ENCODE data around the gene GABRG3.

GABRG3 gene

DNA sequence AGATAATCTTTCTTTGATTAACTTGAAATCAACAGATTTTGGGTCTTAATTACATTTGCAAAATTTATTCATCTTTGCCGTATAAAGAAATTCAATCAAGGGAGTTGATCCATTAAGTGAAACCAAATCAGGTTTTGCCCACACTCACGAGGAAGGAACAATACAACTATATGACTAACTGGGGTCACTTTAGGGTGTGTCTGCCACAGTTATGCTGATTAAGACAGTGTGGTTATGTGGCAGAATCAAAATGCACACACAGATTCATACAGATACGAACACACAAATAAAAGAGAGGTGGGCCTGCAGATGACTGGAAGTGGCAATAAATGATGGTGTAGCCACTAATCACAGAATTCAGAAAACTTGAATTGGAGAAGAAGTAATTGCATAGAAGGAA lies 543.5 kb downstream of the GABRG3 start:
- Histone ChIP-seq H3K9ac (ENCODE audit: low read length) (no peak overlapping the region), H3K27ac (ENCODE audit: low read depth, low read length) (no peak overlapping the region)
- TF ChIP-seq EZH2phosphoT487 (conservative IDR thresholded peaks at IDR 0.05; ENCODE audit: low read length), result no peak
- TF ChIP-seq, protein P1, sequence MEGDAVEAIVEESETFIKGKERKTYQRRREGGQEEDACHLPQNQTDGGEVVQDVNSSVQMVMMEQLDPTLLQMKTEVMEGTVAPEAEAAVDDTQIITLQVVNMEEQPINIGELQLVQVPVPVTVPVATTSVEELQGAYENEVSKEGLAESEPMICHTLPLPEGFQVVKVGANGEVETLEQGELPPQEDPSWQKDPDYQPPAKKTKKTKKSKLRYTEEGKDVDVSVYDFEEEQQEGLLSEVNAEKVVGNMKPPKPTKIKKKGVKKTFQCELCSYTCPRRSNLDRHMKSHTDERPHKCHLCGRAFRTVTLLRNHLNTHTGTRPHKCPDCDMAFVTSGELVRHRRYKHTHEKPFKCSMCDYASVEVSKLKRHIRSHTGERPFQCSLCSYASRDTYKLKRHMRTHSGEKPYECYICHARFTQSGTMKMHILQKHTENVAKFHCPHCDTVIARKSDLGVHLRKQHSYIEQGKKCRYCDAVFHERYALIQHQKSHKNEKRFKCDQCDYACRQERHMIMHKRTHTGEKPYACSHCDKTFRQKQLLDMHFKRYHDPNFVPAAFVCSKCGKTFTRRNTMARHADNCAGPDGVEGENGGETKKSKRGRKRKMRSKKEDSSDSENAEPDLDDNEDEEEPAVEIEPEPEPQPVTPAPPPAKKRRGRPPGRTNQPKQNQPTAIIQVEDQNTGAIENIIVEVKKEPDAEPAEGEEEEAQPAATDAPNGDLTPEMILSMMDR (IDR thresholded peaks at IDR 0.05; ENCODE audit: insufficient read depth, low read length, poor library complexity, severe bottlenecking), result no peak

DNA sequence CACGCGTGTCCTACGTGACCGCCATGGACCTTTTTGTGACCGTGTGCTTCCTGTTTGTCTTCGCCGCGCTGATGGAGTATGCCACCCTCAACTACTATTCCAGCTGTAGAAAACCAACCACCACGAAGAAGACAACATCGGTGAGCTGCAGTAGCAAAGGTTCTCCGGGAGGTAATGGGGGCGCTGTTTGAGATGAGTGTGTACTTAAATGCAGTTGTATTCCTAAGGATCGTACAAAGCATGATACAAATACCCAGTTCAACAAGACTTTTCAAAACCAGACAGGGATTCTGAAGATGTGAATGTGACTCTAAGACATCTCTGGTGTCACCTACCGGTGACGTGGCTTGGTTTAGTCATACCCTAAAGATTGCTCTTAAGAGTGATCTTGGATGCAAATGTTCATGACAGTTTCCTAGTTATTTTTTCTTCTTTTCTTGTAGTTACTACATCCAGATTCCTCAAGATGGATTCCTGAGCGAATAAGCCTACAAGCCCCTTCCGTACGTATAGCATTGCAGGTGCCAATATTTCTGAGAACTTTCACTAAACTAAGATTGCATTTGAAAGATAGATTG lies 556.6 kb downstream of the GABRG3 start:
- TF ChIP-seq, protein P1 (IDR thresholded peaks at IDR 0.05; ENCODE audit: insufficient read depth, low read length, poor library complexity, severe bottlenecking), result no peak
- TF ChIP-seq EZH2phosphoT487 (conservative IDR thresholded peaks at IDR 0.05; ENCODE audit: low read length), result no peak
- Histone ChIP-seq H3K27me3 (ENCODE audit: low read length) (0 out of 2 replicates have a peak, but pooled peaks cover 4% of the 10 kb centered on the region), H3K4me2 (ENCODE audit: low read depth, low read length, poor library complexity, severe bottlenecking) (no peak overlapping the region), H3K9me2 (replicated peaks; ENCODE audit: insufficient read depth, low read length) (no peaks in the 10 kb centered on the region; the same call in 1 of the 2 replicates), H3K36me3 (ENCODE audit: low read length) (no peaks in the 10 kb centered on the region), H3K9ac (ENCODE audit: low read length) (no peak overlapping the region), H2AFZ (ENCODE audit: low read depth, low read length, severe bottlenecking) (no peak overlapping the region), H3K9me3 (ENCODE audit: insufficient read depth, low read length) (0 out of 2 replicates have a peak, but pooled peaks cover 5% of the 10 kb centered on the region), H3K4me3 (ENCODE audit: insufficient read depth, low read length, poor library complexity, severe bottlenecking) (no peak overlapping the region), H3K79me2 (ENCODE audit: insufficient read depth, low read length) (no peaks in the 10 kb centered on the region), H3K27ac (ENCODE audit: low read depth, low read length) (no peak overlapping the region), H4K20me1 (ENCODE audit: low read depth, low read length) (no peaks in the 10 kb centered on the region), H3F3A (ENCODE audit: insufficient read depth) (no peaks in the 10 kb centered on the region)

More for the DNA sequence above, 543.5 kb downstream of the GABRG3 start:
- no peak overlapping the region for H3K4me2 ChIP-seq (ENCODE audit: low read depth, low read length, poor library complexity, severe bottlenecking)
- no peaks in the 10 kb centered on the region for H3K79me2 ChIP-seq (ENCODE audit: insufficient read depth, low read length)
- no peak overlapping the region for H3K4me3 ChIP-seq (ENCODE audit: insufficient read depth, low read length, poor library complexity, severe bottlenecking)
- no peaks in the 10 kb centered on the region for H3K36me3 ChIP-seq (ENCODE audit: low read length)
- H3F3A ChIP-seq (ENCODE audit: insufficient read depth), result no peaks in the 10 kb centered on the region
- H4K20me1 ChIP-seq (ENCODE audit: low read depth, low read length), result no peaks in the 10 kb centered on the region
- peaks cover 5% of the 10 kb centered on the region; the same call in 1 of the 2 replicates for H3K9me3 ChIP-seq (ENCODE audit: insufficient read depth, low read length)
- H3K9me2 ChIP-seq (replicated peaks; ENCODE audit: insufficient read depth, low read length), result no peaks in the 10 kb centered on the region
- no peaks in the 10 kb centered on the region for H3K27me3 ChIP-seq (ENCODE audit: low read length)
- H2AFZ ChIP-seq (ENCODE audit: low read depth, low read length, severe bottlenecking), result no peak overlapping the region

DNA sequence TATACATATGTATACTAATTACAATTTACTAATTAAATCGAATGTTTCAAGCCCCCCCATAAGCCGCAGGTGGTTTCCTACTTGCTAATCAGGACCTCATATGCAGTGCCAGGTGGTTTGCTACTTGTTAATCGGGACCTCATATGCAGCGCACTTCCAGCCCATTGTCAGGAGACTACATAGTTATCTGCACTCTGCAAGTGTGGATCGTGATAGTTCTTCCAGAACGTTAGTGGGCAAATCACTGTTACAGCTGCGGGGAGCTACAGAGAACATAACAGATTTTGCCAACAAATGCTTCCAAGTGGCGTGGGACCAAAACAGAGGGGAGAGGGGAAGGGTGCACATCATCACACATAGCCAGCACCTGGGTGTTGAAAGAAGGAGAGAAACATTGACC lies 558.4 kb downstream of the GABRG3 start:
- H3K4me3 ChIP-seq (ENCODE audit: insufficient read depth, low read length, poor library complexity, severe bottlenecking), result no peak overlapping the region
- no peak overlapping the region for H3K9ac ChIP-seq (ENCODE audit: low read length)
- no peaks in the 10 kb centered on the region; the same call in 1 of the 2 replicates for H3K9me2 ChIP-seq (replicated peaks; ENCODE audit: insufficient read depth, low read length)
- no peak for TF ChIP-seq EZH2phosphoT487 (conservative IDR thresholded peaks at IDR 0.05; ENCODE audit: low read length)
- TF ChIP-seq, protein P1 (IDR thresholded peaks at IDR 0.05; ENCODE audit: insufficient read depth, low read length, poor library complexity, severe bottlenecking), result no peak
- 0 out of 2 replicates have a peak, but pooled peaks cover 4% of the 10 kb centered on the region for H3K27me3 ChIP-seq (ENCODE audit: low read length)
- no peaks in the 10 kb centered on the region for H3F3A ChIP-seq (ENCODE audit: insufficient read depth)
- no peaks in the 10 kb centered on the region for H3K79me2 ChIP-seq (ENCODE audit: insufficient read depth, low read length)
- H3K4me2 ChIP-seq (ENCODE audit: low read depth, low read length, poor library complexity, severe bottlenecking), result no peak overlapping the region
- no peak overlapping the region for H3K27ac ChIP-seq (ENCODE audit: low read depth, low read length)
- H3K36me3 ChIP-seq (ENCODE audit: low read length), result no peaks in the 10 kb centered on the region
- no peaks in the 10 kb centered on the region for H4K20me1 ChIP-seq (ENCODE audit: low read depth, low read length)
- H3K9me3 ChIP-seq (ENCODE audit: insufficient read depth, low read length), result no peaks in the 10 kb centered on the region
- H2AFZ ChIP-seq (ENCODE audit: low read depth, low read length, severe bottlenecking), result no peak overlapping the region
